Measurements from ENCODE around the gene SYNE1. TPM values are rescaled to one million over a fixed set of nuclear protein-coding genes. Genes with fewer than 3 reads are reported as not detected.
"Not testable (repeated sequence)": the region's sequence is repeated elsewhere in the genome, so short reads cannot be mapped to it uniquely, and the experiment has no call there.

SYNE1 gene
- total RNA-seq, 2 experiments from 2014 or later: 21.5 to 24.4 TPM

DNA sequence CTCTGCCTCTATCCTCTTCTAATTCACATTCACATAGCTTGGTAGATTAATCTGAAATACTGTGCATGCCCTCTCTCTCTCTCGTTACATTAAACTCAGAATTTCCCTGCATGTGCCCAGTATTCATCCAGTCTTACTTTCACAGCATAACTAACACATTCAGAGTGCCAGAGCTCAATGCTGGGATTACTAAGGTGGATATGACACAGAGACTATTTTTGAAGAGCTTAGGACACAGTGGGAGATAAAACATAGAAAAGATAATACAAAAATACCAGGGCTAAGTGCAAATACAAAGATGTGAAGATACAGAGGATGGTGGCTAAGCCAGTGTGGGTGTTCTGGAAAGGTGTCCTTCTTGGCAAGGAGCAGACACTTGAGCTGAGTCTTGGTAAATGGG, 6.3 kb downstream of the SYNE1 start:
- CTCF ChIA-PET: interaction anchor here (0.6 to 1.2 kb wide), 2 partner anchors 78 to 217 kb away, joined by 3 read pairs; no protein-coding TSS in a partner anchor
- POLR2A ChIA-PET: no interaction called here

DNA sequence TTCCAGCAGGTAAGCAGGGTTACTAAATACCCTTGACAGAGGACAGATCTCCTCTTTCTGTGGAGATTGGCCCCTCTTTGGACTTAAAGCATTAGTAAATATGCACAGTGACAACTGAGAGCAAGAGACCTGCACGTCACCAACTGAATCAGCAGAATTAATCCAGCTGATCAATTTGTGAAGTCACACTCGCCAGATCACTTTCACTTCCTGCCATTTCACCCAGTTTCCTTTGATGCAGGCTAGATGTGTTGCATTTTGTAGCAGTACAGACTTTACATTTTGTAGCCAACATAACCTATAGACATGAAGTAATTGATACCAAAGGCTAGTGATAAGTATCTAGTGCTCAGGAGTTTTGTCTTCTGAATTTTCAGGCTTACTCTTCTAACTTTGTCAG, 11.9 kb downstream of the SYNE1 start:
- ChIA-PET POLR2A (no interaction called here), CTCF (no interaction called here)

DNA sequence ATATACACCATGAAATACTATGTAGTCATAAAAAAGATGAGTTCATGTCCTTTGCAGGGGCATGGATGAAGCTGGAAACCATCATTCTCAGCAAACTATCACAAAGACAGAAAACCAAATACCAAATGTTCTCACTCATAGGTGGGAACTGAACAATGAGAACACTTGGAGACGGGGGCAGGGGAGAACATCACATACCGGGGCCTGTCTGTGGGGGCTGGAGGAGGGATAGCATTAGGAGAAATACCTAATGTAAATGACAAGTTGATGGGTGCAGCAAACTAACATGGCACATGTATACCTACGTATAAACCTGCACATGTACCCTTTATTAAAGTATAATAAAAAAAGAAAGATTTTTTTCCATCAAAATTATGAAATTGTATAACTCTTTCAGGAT, 22.4 kb downstream of the SYNE1 start:
- POLR2A ChIA-PET, CTCF ChIA-PET: not testable (repeated sequence)

DNA sequence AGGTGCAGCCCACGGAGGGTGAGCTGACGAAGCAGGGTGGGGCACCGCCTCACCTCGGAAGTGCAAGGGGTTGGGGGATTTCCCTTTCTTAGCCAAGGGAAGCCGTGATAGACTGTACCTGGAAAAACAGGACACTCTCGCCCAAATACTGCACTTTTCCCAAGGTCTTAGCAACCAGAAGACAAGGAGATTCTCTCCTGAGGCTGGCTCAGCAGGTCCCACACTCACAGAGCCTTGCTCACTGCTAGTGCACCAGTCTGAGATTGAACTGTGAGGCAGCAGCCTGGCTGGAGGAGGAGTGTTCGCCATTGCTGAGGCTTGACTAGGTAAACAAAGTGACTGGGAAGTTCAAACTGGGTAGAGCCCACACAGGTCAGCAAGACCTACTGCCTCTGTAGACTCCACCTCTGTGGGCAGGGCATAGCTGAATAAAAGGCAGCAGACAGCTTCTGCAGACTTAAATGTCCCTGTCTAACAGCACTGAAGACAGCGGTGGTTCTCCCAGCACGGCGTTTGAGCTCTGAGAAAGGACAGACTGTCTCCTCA, 28.0 kb downstream of the SYNE1 start:
- POLR2A ChIA-PET: no interaction called here
- CTCF ChIA-PET: no interaction called here

DNA sequence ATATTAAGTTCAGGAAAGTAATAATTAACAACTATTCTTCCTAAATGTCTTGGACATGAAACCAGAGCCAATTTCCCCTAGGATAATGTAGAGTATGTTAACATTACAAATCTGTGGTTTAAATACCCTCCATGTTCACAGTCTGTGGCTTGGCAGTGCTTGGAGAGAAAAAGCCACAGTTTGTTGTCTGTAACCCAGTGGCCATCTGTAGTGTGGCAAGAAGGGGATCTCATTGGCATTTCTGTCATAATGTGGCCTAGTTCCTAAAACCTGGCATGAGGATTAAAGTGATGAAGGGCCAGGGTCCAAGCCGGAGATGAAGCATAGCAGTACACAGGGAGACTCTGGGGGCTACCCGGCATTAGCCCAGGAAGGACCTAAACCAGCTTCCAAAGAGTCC, 31.2 kb downstream of the SYNE1 start:
- CTCF ChIA-PET: no interaction called here

DNA sequence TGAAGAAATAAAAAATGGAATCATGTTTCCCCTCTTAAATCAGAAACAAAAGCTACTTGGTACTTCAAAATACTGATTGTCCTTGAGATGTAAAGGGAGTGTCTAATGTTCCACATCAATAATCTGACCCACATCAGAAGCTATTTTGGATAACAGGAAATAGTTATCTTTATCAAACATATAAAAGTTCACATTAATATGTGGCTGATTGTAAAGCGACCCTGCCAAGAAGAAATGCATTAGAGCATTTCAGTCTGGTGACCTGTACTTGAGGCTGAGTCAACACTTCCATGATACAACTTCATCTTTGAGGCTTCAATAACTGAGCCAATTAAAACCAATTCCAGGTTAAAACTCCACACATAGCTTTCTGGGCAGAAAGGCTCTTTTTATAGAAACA, 31.8 kb downstream of the SYNE1 start:
- POLR2A ChIA-PET: interaction anchor here (0.6 kb wide), 1 partner anchor 27 kb away, joined by 3 read pairs; no protein-coding TSS in a partner anchor

More for the DNA sequence above, 31.2 kb downstream of the SYNE1 start:
- POLR2A ChIA-PET: no interaction called here

DNA sequence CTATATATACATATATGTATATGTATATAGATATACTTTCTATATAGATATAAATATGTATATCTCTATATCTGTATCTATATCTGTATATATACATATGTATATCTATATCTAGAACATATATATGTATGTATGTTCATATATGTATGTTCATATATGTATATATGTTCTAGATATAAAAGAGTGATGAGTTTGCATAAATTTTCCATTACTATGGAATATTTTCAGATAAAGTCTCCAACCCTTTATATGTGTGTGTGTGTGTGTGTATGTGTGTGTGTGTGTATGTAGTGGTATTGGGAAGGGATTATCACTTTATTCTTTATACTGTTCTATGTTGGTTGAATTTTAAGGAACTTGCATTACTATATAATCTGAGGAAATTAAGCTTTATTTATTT, 33.3 kb downstream of the SYNE1 start:
- ChIA-PET POLR2A (no interaction called here), CTCF (no interaction called here)

More for the DNA sequence above, 31.8 kb downstream of the SYNE1 start:
- CTCF ChIA-PET: no interaction called here

DNA sequence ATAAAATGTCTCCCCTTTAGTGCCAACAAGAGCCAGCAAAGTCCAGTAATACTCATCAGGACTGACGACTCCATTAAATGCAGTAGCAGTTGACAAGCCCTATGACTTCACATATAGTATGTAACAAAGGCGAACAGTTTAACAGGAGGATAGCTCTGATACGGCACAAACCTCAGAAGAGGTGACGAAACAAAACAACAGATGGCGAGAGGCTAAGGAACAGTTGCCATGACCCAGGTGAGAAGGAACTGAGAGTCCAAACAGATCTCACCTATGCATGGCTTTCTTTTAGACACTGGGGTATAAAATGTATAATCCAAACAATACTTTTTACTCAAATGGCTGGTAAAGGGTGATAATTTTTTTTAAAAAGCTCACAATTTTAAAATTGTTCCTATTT, 37.1 kb downstream of the SYNE1 start:
- ChIA-PET POLR2A (no interaction called here), CTCF (interaction anchor here (0.6 kb wide), 1 partner anchor 85 kb away, joined by 3 read pairs; no protein-coding TSS in a partner anchor)

DNA sequence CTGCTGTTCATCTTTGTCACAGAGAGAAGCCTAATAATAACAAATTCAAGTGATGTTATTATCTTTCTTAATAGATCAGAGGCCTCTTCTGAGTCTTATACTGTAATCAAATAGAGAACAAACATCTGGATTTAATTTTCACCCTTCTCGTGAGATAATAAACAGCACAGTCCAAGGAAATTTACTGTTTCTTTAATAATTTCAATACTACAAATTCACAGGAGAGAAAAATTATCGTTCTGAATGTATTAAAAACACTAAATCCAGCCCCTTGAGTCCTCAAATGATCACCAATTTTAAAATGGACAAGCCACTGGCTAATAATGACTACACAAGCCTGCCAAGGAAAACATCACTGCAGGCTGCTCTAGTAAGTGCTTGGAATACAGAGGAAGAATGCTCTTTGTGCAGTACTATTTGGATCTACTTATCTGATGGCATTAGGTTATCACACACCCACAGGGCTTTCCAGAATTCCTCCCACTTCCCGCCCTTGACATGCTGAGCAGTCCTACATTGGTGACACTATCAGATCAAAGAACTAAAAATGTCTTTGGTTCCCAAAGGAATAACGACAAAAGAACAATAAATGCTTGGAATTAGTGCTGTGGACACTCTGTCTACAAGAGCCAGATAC, 38.1 kb downstream of the SYNE1 start:
- ChIA-PET POLR2A (no interaction called here), CTCF (no interaction called here)

DNA sequence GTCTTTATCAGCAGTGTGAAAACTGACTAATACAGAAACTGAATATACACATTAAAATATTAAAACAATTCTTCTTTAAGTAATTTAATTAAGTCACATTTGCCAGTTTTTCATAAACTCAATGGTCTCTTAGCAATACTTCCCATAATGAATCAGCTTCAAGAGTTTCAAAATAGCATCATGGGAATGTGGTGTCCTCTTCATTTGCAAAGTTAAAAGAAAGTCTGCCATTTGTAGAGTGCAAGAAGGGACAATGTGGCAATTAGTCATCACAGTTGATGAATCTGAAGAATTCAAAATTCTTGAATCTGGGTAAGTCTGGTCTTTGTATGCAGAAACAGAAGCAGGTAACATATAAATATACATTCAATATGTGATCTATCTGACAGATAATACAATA, 38.7 kb downstream of the SYNE1 start:
- ChIA-PET CTCF (interaction anchor here (1.4 kb wide), 1 partner anchor 12 kb away, joined by 3 read pairs; no protein-coding TSS in a partner anchor), POLR2A (no interaction called here)

DNA sequence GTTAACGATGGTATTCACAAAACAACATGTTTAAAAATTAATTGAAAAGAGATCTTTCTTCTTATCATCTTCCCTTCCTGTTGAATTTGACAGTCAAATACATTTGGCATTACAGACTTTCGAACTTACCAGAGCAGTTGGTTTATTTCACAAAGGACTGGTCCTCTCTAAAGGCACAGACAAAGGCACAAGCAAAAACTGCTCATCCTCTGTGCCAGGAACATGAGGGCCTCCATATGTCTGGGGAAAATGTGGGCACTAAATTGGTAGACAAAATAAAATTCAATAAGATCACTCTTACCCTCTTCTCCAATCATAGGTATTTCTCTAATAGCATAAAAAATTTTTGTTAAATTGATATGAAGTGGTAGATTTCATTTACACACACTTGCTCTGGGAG, 40.4 kb downstream of the SYNE1 start:
- ChIA-PET POLR2A (no interaction called here), CTCF (no interaction called here)

DNA sequence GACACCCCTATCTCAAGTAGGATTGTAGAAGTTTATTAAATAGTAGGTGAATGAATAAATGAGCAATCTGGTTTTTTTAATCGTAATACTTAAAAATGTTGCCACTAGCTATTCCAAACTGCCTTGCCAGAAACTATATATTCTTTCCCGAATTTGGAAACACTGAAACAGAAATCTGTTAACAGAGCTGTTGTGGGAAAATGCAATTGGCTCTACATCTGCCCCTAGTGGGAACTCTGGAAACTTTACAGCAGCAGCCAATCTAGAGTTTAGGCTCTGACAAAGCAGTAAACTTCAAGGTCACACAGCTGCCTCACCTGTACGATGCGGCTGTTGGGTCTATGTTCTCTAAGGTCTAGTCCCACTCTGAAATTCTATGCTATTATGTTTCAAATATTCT, 41.7 kb downstream of the SYNE1 start:
- ChIA-PET POLR2A (no interaction called here), CTCF (no interaction called here)

DNA sequence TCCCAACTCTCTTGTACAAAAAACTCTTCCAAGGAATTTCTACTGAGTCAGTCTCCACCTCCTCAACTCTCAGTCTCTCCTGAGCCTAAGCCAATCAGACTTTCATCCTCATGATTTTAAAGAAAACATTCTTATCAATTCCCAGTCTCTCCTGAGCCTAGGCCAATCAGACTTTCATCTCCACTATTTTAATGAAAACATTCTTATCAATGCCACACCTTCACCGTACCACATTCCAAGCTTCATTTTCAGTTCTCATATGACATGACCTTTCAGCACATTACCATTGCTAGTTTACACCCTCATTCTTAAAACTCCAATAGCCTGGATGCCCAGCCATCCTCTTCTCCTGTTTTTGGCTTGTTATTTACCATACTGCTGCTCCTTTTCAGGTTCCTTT, 42.5 kb downstream of the SYNE1 start:
- CTCF ChIA-PET: no interaction called here
- POLR2A ChIA-PET: no interaction called here

DNA sequence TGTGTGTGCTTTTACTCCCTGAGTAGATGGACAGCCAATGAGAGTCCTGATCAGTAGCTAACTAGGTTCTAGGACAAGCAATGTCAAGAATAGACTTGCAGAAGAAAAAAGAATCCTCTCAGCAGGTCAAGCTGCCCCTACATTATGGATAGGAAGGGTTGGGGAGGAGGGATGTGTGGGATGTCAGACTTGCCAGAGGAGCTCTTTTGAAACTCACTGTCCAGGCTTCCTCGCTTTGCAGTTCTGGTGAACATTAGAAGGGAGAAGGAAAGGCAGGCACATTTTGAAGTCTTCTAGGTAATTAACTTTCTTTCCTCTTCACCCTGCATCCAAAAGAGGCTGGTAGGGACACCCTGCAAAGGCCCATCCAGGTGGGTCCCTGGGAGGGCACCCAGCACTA, 48.7 kb downstream of the SYNE1 start:
- POLR2A ChIA-PET: no interaction called here
- CTCF ChIA-PET: no interaction called here

DNA sequence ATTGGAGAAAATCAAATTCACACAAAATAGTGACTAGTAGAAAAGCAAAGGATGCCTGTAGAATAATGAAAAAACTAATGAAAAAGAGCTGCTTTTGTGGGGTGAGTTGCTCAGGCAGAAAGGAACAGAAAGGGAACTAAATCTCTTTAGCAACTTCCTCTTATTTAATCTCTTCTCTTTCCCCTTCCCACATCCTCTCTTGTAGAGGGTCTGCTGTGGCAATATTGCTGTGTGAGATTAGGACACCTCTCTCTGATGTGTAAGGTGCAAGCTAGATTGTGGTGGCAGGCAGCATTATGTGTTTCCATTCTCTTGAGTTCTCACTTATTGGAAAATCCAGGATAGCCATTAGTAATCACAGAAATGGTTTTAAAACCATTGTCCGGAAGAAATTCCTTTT, 49.7 kb downstream of the SYNE1 start:
- ChIA-PET CTCF (no interaction called here), POLR2A (no interaction called here)

DNA sequence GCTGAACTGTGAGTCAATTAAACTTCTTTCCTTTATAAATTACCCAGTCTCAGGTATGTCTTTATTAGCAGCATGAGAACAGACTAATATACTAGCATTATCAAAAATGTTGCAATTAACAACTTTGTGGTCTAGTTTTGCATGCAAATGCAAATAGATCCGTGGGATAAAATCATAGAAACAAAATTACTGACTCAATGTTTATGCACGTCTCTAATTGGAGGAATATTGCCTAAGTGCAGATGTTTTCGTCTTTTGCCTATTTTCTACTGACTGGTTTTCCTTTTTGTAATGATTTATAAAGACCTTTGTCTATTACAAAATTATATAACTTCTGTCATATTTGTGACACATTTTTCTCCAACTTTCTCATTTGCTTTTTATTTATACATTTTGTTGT, 51.9 kb downstream of the SYNE1 start:
- ChIA-PET CTCF (no interaction called here), POLR2A (no interaction called here)

DNA sequence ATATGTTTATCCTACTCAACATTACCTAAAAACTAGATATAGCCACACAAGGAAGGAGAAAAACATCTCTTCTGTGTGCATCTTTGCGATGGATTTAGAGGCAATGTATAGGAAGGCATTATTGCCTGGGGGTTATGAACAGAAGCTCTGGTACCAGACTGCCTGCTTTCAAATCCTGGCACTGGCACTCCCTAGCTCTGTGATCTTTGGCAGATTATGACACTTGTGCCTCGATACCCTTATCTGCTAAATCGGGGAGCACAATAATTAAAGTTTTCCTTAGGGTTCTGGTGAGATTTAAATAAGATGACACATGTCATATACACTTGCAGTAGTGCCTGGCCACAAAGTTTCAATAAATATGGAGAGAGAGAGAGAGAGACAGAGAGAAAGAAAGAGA, 53.3 kb downstream of the SYNE1 start:
- POLR2A ChIA-PET: no interaction called here
- CTCF ChIA-PET: no interaction called here

DNA sequence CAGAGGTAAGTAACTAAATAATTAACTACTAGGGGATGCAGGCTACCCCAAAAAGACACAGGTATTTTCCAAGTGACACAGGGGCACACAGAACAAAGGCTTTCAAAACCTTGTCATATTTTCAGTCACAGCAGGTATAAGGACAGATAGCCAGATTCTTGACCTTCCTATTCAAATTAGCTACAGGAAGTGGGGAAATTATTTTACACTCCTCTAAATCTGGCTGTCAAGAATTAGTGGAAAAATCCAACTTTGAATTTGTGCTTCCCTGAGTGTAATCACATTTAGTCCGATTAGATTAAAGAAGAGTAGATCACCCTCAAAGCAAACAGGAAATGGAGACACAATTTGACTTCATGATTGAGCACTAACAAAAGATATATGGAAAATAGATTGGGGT, 60.6 kb downstream of the SYNE1 start:
- ChIA-PET CTCF (no interaction called here), POLR2A (no interaction called here)

DNA sequence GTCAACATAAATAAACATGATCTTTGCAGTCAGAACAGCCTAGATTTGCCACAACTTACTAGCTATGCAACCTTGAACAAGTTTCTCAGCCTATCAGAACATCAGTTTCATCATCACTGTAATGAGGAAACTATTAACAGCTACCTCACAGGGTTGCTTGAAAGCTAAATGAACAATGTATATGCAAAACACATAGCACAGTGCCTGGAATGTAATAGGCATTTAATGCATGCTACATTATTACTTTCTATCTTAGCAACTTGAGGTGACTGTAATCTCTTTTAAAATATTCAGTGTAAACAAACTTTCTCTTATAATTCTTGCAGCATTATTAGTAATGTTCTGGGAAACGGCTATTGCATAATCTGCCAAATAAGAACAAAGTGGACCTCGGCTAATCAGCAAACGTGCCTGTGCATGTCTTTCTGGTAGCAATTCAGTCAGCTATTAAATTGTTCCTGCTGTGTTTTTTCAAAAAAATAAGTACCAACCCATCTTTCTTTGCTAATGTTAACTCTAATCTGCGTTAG, 61.5 kb downstream of the SYNE1 start:
- CTCF ChIA-PET: no interaction called here

DNA sequence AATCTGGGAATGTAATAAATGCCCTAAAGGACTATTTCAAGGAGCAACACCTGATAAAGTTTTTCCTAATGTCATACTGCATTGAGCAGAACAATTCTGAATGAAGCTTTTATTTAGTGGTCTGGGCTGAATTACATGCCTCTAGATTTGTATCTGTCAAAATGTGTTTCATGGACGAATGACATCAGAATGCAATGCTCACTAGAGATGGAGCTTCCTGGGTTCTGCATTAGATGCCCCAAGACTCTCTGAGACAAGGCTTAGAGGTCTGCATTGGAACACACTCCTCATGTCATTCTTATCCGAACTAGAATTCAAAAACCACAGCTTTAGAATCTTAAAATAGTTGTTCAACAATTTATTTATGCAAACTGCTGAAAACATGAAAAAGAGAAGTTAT, 62.0 kb downstream of the SYNE1 start:
- CTCF ChIA-PET: no interaction called here
- POLR2A ChIA-PET: no interaction called here

More for the DNA sequence above, 61.5 kb downstream of the SYNE1 start:
- POLR2A ChIA-PET: no interaction called here

DNA sequence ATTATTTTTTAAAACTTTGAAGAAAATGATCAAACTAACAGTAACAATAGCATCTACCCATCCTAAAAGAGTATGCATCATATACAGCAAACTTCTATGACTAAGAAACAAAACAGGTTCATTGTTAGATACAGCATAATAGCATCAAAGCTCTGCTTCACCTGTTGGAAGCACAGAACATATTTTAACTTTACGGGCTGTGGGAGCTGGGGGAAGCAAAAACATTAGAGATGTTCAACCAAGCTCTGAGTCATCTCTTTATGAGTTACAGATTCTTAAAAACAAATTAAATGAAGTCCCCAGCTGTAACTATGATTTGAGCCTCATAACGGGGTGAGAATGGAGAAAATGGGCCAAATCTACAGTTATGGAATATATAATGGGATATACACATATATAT, 63.4 kb downstream of the SYNE1 start:
- ChIA-PET POLR2A (no interaction called here), CTCF (no interaction called here)
